ENCODE data around the gene HIRA. TPM values are rescaled to one million over a fixed set of nuclear protein-coding genes. Genes with fewer than 3 reads are reported as not detected.
"Not testable (repeated sequence)": the region's sequence is repeated elsewhere in the genome, so short reads cannot be mapped to it uniquely, and the experiment has no call there.

Gene HIRA
- total and polyA plus RNA-seq, 2 experiments from 2014 or later: 17.1 to 36.9 TPM

GRCh38 chr22:19449422-19449767 lies 17.9 kb upstream of the HIRA start:
- DNase-seq (ENCODE audit: low read depth in 1 of 2, low spot score in 1 of 2): no peak
- TF ChIP-seq CTCF (IDR thresholded peaks at IDR 0.05; ENCODE audit: low read depth, low read length): no peak
- Histone ChIP-seq H3K4me1 (ENCODE audit: low read depth) (peaks cover 16% of the 10 kb centered on the region), H3K4me3 (no peak overlapping the region), H3K27me3 (no peaks in the 10 kb centered on the region), H3K27ac (no peak overlapping the region), H3K36me3 (peaks cover 19% of the 10 kb centered on the region), H3K9me3 (ENCODE audit: low read depth) (no peaks in the 10 kb centered on the region)

GRCh38 chr22:19448739-19449421 lies 17.3 kb upstream of the HIRA start:
- no peaks in the 10 kb centered on the region for H3K9me3 ChIP-seq (ENCODE audit: low read depth)
- H3K4me3 ChIP-seq: peak overlapping the region; percentile 63
- H3K27me3 ChIP-seq: no peaks in the 10 kb centered on the region
- TF ChIP-seq CTCF (IDR thresholded peaks at IDR 0.05; ENCODE audit: low read depth, low read length): no peak
- H3K27ac ChIP-seq: peak overlapping the region; percentile 97
- H3K36me3 ChIP-seq: peaks cover 17% of the 10 kb centered on the region
- DNase-seq (ENCODE audit: low read depth in 1 of 2, low spot score in 1 of 2): no peak
- H3K4me1 ChIP-seq (ENCODE audit: low read depth): peaks cover 16% of the 10 kb centered on the region

GRCh38 chr22:19448076-19448607 lies 16.6 kb upstream of the HIRA start:
- Histone ChIP-seq H3K9me3 (ENCODE audit: low read depth) (no peaks in the 10 kb centered on the region), H3K4me1 (ENCODE audit: low read depth) (peaks cover 16% of the 10 kb centered on the region), H3K27ac (peak overlapping the region; percentile 97), H3K36me3 (peaks cover 20% of the 10 kb centered on the region), H3K4me3 (peak overlapping the region; percentile 63), H3K27me3 (no peaks in the 10 kb centered on the region)
- DNase-seq (ENCODE audit: low read depth in 1 of 2, low spot score in 1 of 2): peak; percentile 67 to 86
- TF ChIP-seq CTCF (IDR thresholded peaks at IDR 0.05; ENCODE audit: low read depth, low read length): no peak

GRCh38 chr22:19447330-19448075 lies 16.0 kb upstream of the HIRA start, which contains the start of gene C22orf39:
Gene C22orf39 (minus strand): TSS chr22:19447711. CDS start chr22:19447688, 23 bp downstream.
- peak within 1 kb of the TSS; percentile 97 for H3K27ac ChIP-seq
- peaks cover 16% of the 10 kb centered on the region for H3K4me1 ChIP-seq (ENCODE audit: low read depth)
- H3K4me3 ChIP-seq: peak within 1 kb of the TSS; percentile 63
- peaks cover 14% of the 10 kb centered on the region for H3K36me3 ChIP-seq
- DNase-seq (ENCODE audit: low read depth in 1 of 2, low spot score in 1 of 2): peak; percentile 95 to 96
- no peaks in the 10 kb centered on the region for H3K27me3 ChIP-seq
- TF ChIP-seq CTCF (IDR thresholded peaks at IDR 0.05; ENCODE audit: low read depth, low read length): no peak
- H3K9me3 ChIP-seq (ENCODE audit: low read depth): no peaks in the 10 kb centered on the region

- TF ChIP-seq CTCF (IDR thresholded peaks at IDR 0.05; ENCODE audit: low read depth, low read length): no peak
- H3K36me3 ChIP-seq: peaks cover 11% of the 10 kb centered on the region
- no peaks in the 10 kb centered on the region for H3K27me3 ChIP-seq
- peak overlapping the region; percentile 97 for H3K27ac ChIP-seq
- peak overlapping the region; percentile 63 for H3K4me3 ChIP-seq
- H3K4me1 ChIP-seq (ENCODE audit: low read depth): peaks cover 16% of the 10 kb centered on the region
- no peaks in the 10 kb centered on the region for H3K9me3 ChIP-seq (ENCODE audit: low read depth)
- DNase-seq (ENCODE audit: low read depth in 1 of 2, low spot score in 1 of 2): no peak
Observed at GRCh38 chr22:19446603-19447329, 15.2 kb upstream of the HIRA start.

- not testable (repeated sequence) for H3K4me3 ChIP-seq; H3K27me3 ChIP-seq; DNase-seq (ENCODE audit: low read depth in 1 of 2, low spot score in 1 of 2); H3K9me3 ChIP-seq (ENCODE audit: low read depth)
- Histone ChIP-seq H3K27ac (peak overlapping the region; percentile 66), H3K4me1 (ENCODE audit: low read depth) (peaks cover 16% of the 10 kb centered on the region), H3K36me3 (peaks cover 16% of the 10 kb centered on the region)
Observed at GRCh38 chr22:19445279-19445982, 13.9 kb upstream of the HIRA start.

Data from cardiac muscle cell (in vitro differentiated cells and primary cell).